Right cardiac atrium (tissue), 5 donors: ENCODE data around the gene ROBO1. TPM values are rescaled to one million over a fixed set of nuclear protein-coding genes. Genes with fewer than 3 reads are reported as not detected.

Experiments used
- ATAC-seq, 2 donors: fragments of 200-7000 bp; cut with Tn5 transposase; one replicate each; pipeline versions ENCODE4 v1.8.0 to v1.9.1; 2020; ENCODE audit warnings: moderate library complexity in 2 of 2, mild to moderate bottlenecking in 1 of 2
- DNase-seq, 3 donors: peaks; one replicate each; pipeline ENCODE4 v3.0.0-alpha.2; 2020
- H3K27ac ChIP-seq: one replicate; pipeline ENCODE4 v1.5.1; 2013; ENCODE audit warnings: mild to moderate bottlenecking, low read length, control low read depth, moderate library complexity
- H3K27me3 ChIP-seq: one replicate; pipeline ENCODE4 v1.6.1; 2013; ENCODE audit not compliant: control insufficient read depth, insufficient read depth
- H3K4me1 ChIP-seq: one replicate; pipeline ENCODE4 v1.6.1; 2013; ENCODE audit warnings: low read length; ENCODE audit not compliant: control insufficient read depth, insufficient read depth
- H3K4me3 ChIP-seq: one replicate; pipeline ENCODE4 v1.5.1; 2013; ENCODE audit warnings: low read length, control low read depth
- H3K9me3 ChIP-seq: one replicate; pipeline ENCODE4 v1.6.1; 2013; ENCODE audit warnings: low read length; ENCODE audit not compliant: control insufficient read depth
- WGBS: extraction: QIAGEN DNeasy Blood & Tissue Kit; methylation state at CpG from one replicate; pipeline ENCODE4 v1.1.7; 2013; 5-methylcytosine and 5-hydroxymethylcytosine counted together
- intact Hi-C, 4 donors: fragments of 100-400 bp; cut with DNase I; formaldehyde crosslinking; loops; one replicate each; pipeline versions ENCODE4 v1.11.0 to v1.14.0; 2022 to 2023
- polyA plus RNA-seq: library from polyadenylated mRNA; stranded (reverse); fragments of 200-250 nt; gene quantifications from one replicate; pipeline ENCODE4 v1.2.3, GENCODE V29; 2013
- total RNA-seq, 4 donors: library from RNA; stranded (reverse); fragmentation: NEBNext Ultra II Directional; extraction: Animal tissue kit (Norgen Biotek cat#: 25700); gene quantifications; one replicate each; pipeline ENCODE4 v1.2.1, GENCODE V29; 2021
- donor health status: healthy with polysubstance abuse.
- donor health status: DM: no; HTN: yes; CAD: no.
- donor health status: DM: no; HTN: no; CAD: no.
- donor health status: DM: no; HTN: yes; CAD: no; lungs with severe emphysema.
- donor health status: DM: yes; HTN: yes; CAD: no.

Gene ROBO1
- total and polyA plus RNA-seq, 5 donors: 5.5 to 16.2 (median 13.5) TPM

DNA sequence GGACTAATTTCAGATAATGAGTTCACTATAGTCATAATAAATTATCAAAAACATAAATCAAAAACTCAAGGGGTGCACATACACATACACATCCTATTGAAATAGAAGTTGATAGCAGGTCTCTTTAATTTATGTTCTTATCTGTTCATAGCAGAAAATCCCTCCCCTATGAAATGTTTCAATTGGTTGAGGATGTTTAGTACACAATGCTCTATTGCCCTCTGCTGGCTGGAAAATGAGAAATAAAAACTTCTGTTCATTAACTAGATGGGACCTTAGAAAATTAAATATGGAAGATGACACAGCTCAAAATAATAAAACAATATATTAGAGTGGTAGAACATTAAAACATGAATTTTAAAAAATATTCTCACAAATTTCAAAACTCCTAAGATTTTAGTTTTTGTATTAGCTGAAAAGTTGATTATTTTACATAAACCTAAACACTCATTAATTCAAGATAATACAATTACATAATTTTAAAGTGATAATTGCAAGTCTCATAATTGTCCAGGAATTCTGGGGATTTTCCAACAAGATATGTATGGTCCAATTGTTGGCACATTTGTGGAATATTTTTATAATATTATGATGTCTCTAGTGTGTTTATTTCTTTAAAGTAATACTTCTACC lies 735.0 kb downstream of the ROBO1 start:
- no peak overlapping the region for H3K27ac ChIP-seq
- ATAC-seq: no peak
- no peaks in the 10 kb centered on the region for H3K9me3 ChIP-seq
- DNase-seq: no peak
- H3K4me3 ChIP-seq: no peak overlapping the region
- H3K4me1 ChIP-seq: no peaks in the 10 kb centered on the region
- H3K27me3 ChIP-seq: no peaks in the 10 kb centered on the region
- intact Hi-C loops: loop anchor here (2.0 to 5.0 kb wide), 3 partner anchors 371 to 374 kb away; no protein-coding TSS in a partner anchor

DNA sequence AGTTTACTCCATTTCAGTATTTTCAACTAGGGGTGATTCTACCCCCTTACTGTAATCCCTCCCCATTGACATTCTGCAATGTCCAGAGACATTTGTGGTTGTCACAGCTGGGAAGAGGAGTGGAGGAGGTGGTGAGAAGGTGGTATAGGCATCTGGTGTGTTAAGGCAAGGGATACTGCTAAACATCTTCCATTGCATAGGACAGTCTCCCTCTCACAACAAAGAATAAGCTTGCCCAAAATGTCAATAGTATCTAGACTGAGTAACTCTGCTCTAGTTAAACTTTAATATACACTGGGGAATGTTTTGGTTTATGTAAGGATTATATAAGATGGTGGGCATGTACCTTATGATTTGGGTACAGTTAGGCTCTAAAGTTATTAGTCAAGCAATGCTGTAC lies 737.6 kb downstream of the ROBO1 start:
- intact Hi-C loops: loop anchor here in 2 of 4 donors (5.0 kb wide), 1 partner anchor 368 kb away; no protein-coding TSS in a partner anchor
- DNase-seq: no peak
- H3K27ac ChIP-seq: no peak overlapping the region
- no peak for ATAC-seq
- H3K4me3 ChIP-seq: no peak overlapping the region
- no peaks in the 10 kb centered on the region for H3K27me3 ChIP-seq
- H3K9me3 ChIP-seq: no peaks in the 10 kb centered on the region
- no peaks in the 10 kb centered on the region for H3K4me1 ChIP-seq

DNA sequence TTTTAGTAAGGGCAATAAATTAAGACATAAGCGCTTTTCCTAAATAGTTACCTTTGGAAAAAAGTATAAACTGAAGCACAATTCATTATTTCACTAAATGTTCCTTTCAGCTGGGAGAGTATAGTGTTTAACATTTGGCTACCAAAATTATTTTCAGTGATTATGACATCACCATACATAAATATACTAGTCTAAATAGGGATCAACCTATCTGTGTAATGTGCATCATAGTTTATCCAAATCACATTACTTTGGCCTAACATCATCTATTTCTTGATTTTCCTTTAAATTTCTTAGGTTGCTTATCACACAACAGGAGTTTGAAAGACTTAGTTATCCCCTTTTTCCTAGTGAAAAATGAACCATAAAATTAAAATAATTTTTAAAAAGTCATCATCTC lies 738.9 kb downstream of the ROBO1 start:
- H3K9me3 ChIP-seq: no peaks in the 10 kb centered on the region
- DNase-seq: no peak
- no peaks in the 10 kb centered on the region for H3K4me1 ChIP-seq
- no peak overlapping the region for H3K4me3 ChIP-seq
- H3K27me3 ChIP-seq: no peaks in the 10 kb centered on the region
- no peak overlapping the region for H3K27ac ChIP-seq
- ATAC-seq: no peak
- intact Hi-C loops: no loop called here
- WGBS: 94% methylated on average over 1 of the region's 1 CpG

DNA sequence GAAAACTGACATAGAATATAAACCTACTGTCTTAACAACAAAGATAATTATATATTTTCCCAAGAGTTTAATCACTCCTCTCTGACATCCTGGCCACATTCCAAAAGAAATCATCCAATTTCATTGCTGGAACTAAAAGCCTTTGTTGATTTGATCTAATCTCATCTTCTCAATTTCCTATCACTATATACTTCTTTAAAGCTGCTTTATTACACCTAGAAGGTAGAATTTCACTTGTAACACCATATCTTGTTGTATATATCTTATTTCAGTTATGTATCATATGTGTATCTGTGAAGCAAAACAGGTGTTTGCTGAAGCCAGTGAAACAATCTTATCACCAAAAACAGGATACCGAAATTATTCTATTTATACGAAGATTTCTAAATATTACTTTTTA lies 740.2 kb downstream of the ROBO1 start:
- Histone ChIP-seq H3K27me3 (no peaks in the 10 kb centered on the region), H3K4me1 (no peaks in the 10 kb centered on the region), H3K4me3 (no peak overlapping the region), H3K9me3 (no peaks in the 10 kb centered on the region), H3K27ac (no peak overlapping the region)
- ATAC-seq (no peak), DNase-seq (no peak)
- WGBS: 78% methylated on average over 2 of the region's 2 CpGs
- intact Hi-C loops: no loop called here

DNA sequence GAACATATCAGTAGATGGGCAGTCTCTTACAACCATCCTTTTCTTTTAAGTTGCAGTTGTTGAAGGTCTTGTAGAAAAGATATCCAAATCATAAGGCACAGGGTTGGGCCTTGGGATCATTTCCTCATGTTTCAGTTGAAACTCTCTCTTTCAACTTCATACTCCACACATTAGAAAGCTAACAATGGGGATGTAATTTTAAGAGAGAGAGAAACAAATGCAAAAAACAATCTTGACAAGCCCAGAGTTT lies 747.9 kb downstream of the ROBO1 start:
- Histone ChIP-seq H3K4me3 (no peak overlapping the region), H3K4me1 (no peaks in the 10 kb centered on the region), H3K27ac (no peak overlapping the region), H3K27me3 (no peaks in the 10 kb centered on the region), H3K9me3 (no peaks in the 10 kb centered on the region)
- intact Hi-C loops: no loop called here
- no peak for DNase-seq
- no peak for ATAC-seq

DNA sequence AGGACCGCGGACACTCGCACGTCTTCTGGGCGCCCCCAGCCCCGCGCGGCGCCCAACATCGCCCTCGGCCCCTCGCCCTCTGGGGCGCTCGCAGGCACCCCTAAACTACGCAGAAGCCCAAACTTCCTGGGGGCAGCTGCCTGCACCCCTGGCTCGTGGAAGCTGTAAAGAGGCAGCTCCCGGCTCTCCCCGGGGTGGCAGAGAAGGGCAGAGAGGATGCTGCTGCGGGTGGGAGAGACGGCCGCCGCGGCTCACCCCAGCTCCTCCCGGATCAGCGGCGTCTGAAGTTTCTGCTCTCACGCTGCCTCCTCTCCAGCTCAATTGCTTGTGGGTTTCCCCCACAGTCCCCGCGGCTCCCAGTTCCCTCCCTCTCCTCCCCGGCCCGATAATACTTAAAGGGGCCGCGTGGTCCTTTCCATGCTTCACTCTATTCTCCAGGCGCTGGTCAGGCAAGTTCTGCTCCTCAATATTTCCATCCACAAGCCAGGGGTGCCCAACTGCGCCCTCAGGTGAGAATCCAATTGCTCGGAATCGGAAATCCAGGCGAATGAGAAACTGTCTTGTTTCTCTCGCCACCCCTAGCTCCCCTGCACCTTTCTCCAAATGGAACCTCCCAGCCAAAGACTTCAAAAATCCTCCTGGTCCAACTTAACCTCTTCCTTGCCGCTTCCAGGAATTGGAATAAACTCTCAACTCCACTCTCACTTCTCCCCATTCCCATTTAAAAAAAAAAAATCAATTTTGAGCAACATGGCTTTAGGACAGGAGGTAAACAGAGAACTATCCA lies 748.5 kb downstream of the ROBO1 start:
- Histone ChIP-seq H3K9me3 (no peaks in the 10 kb centered on the region), H3K4me1 (no peaks in the 10 kb centered on the region), H3K27me3 (no peaks in the 10 kb centered on the region), H3K27ac (peak overlapping the region; percentile 71), H3K4me3 (peak overlapping the region; percentile 52)
- intact Hi-C loops: no loop called here
- 1% methylated on average over 40 of the region's 40 CpGs for WGBS
- peak; percentile 86 to 90 (median 88) for DNase-seq
- peak; percentile 96 for ATAC-seq

DNA sequence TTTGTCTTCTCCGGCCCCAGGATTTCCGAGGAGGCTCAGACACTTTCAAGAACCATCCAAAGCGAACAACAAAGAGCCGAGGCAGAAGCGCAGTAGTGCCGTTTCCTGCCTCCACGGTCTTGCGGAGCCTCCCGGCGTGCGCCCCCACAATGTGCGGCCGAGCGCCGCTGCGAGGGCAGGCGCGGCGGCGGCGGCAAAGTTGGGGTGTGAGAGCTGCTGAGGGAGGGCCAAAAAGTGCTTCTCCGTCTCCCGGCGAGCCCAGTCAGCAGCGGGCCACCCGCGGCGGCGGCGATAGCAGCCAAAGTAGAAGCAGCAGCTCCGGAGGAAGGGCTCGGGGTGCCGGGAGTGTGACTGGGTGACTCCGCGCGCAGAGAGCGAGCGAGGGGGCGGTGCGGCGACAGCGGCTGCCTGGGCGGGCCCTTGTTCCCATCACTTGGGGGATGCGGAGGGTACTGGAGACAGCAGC lies 749.1 kb downstream of the ROBO1 start:
- Histone ChIP-seq H3K4me1 (peaks cover 2% of the 10 kb centered on the region), H3K27me3 (no peaks in the 10 kb centered on the region), H3K27ac (peak overlapping the region; percentile 26), H3K4me3 (peak overlapping the region; percentile 52), H3K9me3 (no peaks in the 10 kb centered on the region)
- peak; percentile 64 to 88 (median 83) for DNase-seq
- intact Hi-C loops: no loop called here
- whole genome bisulfite sequencing: under 1% methylated on average over 44 of the region's 44 CpGs
- peak; percentile 86 to 88 for ATAC-seq

DNA sequence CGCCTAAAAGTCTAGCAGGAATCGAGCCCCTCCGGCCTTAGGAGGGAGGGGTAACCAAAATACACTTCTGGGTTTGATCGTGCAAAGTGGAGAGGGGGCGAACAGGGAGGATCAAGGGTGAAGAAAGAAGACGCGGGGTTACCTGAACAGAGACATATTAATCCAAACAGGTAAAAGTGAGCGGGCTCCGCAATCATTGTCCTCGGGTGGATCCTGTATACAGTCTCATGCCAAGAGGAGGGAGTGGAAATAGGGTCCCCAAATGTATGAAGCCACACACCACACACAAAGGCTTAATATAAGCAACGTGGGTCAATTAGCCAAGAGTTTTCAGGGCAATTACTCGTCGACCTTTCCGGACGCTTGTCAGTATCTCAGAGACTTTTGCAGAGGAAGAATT lies 749.5 kb downstream of the ROBO1 start:
- Histone ChIP-seq H3K4me1 (peaks cover 2% of the 10 kb centered on the region), H3K4me3 (peak overlapping the region; percentile 52), H3K9me3 (no peaks in the 10 kb centered on the region), H3K27ac (peak overlapping the region; percentile 26), H3K27me3 (no peaks in the 10 kb centered on the region)
- DNase-seq: no peak
- peak in 1 of 2 donors; percentile 6 for ATAC-seq
- intact Hi-C loops: no loop called here
- WGBS: under 1% methylated on average over 15 of the region's 15 CpGs

DNA sequence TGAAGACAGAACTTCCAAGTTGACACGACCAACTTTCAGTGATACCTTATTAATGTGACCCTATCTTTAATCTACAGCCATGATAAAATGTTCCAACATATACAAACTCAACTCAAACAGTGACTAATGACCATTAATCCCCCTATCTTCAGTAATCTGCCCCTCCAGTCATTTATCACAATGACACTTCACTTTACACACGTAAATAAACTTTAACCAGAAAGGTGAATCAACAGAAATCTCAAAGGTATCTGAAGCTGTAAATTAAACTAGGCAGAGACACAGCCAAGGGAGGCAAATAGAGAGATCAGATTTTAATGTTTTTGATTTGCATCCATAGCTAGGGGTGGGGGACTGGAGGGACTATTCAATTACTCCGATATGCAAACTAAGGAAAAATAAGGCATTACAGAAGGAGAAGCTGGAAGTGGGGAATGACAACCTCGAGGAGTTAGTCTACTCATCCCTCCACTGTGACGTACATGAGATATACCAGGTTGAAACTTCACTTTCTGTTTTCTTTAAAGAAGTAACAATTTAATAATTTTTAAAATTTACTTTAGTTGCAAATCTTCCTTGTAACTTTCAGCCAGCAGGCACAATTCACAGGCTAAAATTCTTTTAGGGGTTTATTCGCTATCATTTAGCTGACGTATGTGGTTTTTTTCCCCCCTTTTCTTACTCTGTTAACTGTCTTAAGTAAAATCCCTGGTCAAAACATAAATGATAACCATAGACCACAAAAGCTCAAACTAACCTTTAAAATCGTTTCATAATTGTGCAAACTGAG lies 751.0 kb downstream of the ROBO1 start:
- 30% methylated on average over 8 of the region's 8 CpGs for WGBS
- Histone ChIP-seq H3K27me3 (no peaks in the 10 kb centered on the region), H3K27ac (no peak overlapping the region), H3K4me1 (peaks cover 6% of the 10 kb centered on the region), H3K9me3 (no peaks in the 10 kb centered on the region), H3K4me3 (peak overlapping the region; percentile 52)
- ATAC-seq: no peak
- DNase-seq: no peak
- intact Hi-C loops: no loop called here

DNA sequence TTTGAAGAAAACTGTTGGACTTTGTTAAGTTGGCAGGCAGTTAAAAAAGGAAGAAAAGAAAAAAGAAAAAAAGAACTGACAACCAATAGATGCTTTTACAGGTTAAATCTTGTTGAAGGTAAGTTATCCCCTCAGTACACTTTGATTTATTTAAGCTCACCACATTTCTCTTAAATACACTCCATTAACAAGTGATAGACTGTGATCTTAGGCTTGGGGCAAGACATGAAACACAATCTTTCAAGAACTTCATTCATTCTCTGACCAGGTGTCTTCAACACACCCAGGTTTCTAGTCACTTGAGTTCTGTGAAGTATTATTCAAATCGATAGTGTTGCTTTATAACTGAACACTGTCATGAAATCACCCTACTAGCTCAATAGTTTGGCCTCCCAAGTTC lies 751.9 kb downstream of the ROBO1 start:
- intact Hi-C loops: no loop called here
- Histone ChIP-seq H3K27ac (no peak overlapping the region), H3K4me3 (peak overlapping the region; percentile 41), H3K4me1 (peaks cover 6% of the 10 kb centered on the region), H3K27me3 (no peaks in the 10 kb centered on the region), H3K9me3 (no peaks in the 10 kb centered on the region)
- DNase-seq (no peak), ATAC-seq (no peak)
- 77% methylated on average over 1 of the region's 1 CpG for WGBS

DNA sequence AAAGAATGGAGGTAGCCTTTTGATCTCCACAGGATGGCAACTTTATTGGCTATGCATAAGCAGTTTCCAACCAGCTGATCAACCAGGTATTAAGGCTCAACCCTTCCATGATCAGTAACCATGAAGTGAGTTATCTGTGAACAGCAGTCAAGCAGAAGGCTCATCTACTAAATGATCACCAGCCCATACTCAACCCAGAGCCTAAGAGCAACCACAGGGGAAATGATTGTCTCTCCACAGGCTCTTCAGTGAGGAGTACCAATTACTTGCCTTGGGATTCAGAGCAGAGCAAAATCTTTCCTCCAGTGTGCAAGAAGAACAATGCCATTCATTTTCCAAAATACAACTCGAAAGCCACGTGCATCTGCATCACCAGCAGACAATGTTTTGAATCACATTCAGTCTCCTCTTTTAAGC lies 754.8 kb downstream of the ROBO1 start:
- ATAC-seq (no peak), DNase-seq (no peak)
- Histone ChIP-seq H3K4me3 (no peak overlapping the region), H3K27me3 (no peaks in the 10 kb centered on the region), H3K4me1 (peaks cover 6% of the 10 kb centered on the region), H3K9me3 (no peaks in the 10 kb centered on the region), H3K27ac (no peak overlapping the region)
- intact Hi-C loops: no loop called here
- 60% methylated on average over 2 of the region's 2 CpGs for WGBS
